Prostate gland (tissue), 2 donors: ENCODE results near the gene MAGEB1.

ENCODE experiments used
- POLR2A ChIP-seq: fragments of 450-650 bp; IDR thresholded peaks from one replicate; pipeline ENCODE4 v1.6.1; 2016; ENCODE audit warnings: antibody characterized with exemption, mild to moderate bottlenecking
- POLR2AphosphoS5 ChIP-seq: sonication (generic); formaldehyde crosslinking; IDR thresholded peaks from one replicate; pipeline ENCODE4 v1.6.1; 2017; ENCODE audit warnings: antibody characterized with exemption
- TF ChIP-seq, protein P1 (sequence below), 4 experiments: fragments of 200-600 bp in 2 of 4; fragments of 450-650 bp in 2 of 4; sonication (generic) in 2 of 4; IDR thresholded peaks; 1 replicate in 3 of 4; 2 replicates in 1 of 4; pipeline ENCODE4 v1.5.1; 2016 to 2019; ENCODE audit warnings: antibody characterized with exemption in 4 of 4, mild to moderate bottlenecking in 2 of 4, moderate library complexity in 2 of 4

DNA sequence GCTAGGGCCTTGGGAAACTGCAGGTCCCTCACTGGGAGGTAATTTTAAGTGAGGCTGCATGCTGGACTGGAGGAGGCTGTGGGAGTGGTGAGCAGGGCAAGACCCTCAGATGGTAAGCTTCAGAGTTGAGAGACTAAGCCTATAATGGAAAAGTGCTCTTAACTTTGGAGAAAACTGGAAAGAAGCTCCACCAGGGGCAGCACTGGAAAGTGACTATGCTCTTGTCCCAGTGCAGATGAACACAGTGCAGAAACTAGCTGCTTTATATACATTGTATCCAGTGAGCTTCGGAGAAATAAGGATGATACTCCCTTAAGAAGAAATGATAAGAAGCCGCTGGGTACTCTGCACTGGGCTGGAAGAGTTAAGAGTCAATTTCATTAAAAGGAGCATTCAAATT, 34.8 kb upstream of the MAGEB1 start:
- TF ChIP-seq, protein P1, sequence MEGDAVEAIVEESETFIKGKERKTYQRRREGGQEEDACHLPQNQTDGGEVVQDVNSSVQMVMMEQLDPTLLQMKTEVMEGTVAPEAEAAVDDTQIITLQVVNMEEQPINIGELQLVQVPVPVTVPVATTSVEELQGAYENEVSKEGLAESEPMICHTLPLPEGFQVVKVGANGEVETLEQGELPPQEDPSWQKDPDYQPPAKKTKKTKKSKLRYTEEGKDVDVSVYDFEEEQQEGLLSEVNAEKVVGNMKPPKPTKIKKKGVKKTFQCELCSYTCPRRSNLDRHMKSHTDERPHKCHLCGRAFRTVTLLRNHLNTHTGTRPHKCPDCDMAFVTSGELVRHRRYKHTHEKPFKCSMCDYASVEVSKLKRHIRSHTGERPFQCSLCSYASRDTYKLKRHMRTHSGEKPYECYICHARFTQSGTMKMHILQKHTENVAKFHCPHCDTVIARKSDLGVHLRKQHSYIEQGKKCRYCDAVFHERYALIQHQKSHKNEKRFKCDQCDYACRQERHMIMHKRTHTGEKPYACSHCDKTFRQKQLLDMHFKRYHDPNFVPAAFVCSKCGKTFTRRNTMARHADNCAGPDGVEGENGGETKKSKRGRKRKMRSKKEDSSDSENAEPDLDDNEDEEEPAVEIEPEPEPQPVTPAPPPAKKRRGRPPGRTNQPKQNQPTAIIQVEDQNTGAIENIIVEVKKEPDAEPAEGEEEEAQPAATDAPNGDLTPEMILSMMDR (IDR thresholded peaks at IDR 0.05): no peak
- TF ChIP-seq POLR2AphosphoS5 (no peak), POLR2A (no peak)
